ENCODE data around the gene OGA. TPM values are rescaled to one million over a fixed set of nuclear protein-coding genes. Genes with fewer than 3 reads are reported as not detected.

OGA gene
- total and polyA plus RNA-seq, 2 of the 8 experiments (the other 6 are each of a cell fraction or from before 2014, with no cell fraction given), result 31.2 to 107 TPM

DNA sequence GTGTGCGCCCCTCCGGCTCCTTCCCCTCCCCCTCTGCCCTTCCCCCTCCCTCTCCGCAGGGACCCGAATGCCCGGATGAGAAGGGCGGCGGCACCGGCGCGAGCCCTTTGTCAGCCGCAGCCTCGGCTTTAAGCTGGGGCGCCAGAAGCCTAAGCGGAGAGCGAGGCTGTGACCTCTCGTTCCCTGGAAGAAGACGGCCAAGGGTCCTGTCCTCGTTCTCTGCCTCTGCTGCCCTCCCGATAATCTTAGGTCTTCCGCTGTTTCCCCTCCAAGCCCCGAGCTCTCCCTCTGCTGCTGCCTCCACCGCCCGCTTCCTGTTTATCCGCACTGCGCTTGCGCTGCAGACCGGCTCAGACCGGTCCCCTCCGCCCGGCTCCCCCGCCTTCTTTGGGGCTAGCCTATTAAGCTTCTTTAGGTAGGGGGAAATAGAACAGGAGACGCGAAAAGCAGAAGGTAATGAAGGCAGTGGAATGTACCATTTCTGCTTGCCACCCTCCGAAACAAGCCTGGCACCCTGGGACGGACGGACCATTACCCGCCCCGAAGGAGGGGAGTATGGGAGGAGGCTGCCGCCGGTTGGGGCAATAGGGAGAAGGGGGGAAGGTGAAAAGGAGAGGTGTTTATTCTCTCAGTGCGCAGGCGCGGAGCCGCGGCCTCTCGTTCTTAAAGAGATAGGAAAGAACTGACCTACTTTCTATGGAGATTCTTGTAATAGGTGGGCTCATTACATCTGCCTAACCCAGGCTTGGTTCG is at the start of gene OGA (continued):
- TF ChIP-seq KDM5A (IDR thresholded peaks at IDR 0.05; ENCODE audit: low read length) (0 out of 2 replicates have a peak, but pooled peaks have one; percentile 13), RAD21 (IDR thresholded peaks at IDR 0.05 in 1 of 2, conservative IDR thresholded peaks at IDR 0.05 in 1 of 2; ENCODE audit: low read depth in 2 of 2, low read length in 2 of 2) (no peak), SP2 (IDR thresholded peaks at IDR 0.05; ENCODE audit: low read length) (no peak), RBBP5 (IDR thresholded peaks at IDR 0.05; ENCODE audit: borderline replicate concordance, low read depth, low read length) (no peak), CTCF (IDR thresholded peaks at IDR 0.05; ENCODE audit: control extremely low read depth in 1 of 3, insufficient read depth in 1 of 3, low read depth in 1 of 3, low read length in 3 of 3) (no peak), POU5F1 (IDR thresholded peaks at IDR 0.05; ENCODE audit: low read depth, low read length) (no peak), SIRT6 (IDR thresholded peaks at IDR 0.05; ENCODE audit: low read length) (no peak), BRCA1 (IDR thresholded peaks at IDR 0.05; ENCODE audit: low read depth, low read length) (peak; percentile 49; the same call in 1 of the 2 replicates), SIN3A (conservative IDR thresholded peaks at IDR 0.05 in 1 of 2, IDR thresholded peaks at IDR 0.05 in 1 of 2; ENCODE audit: low read depth in 1 of 2, low read length in 2 of 2) (peak in 1 of 2 experiments; percentile 18; a peak in 1 of 4 replicates), BCL11A (IDR thresholded peaks at IDR 0.05; ENCODE audit: low read depth in 2 of 2, low read length in 2 of 2) (no peak), SRF (IDR thresholded peaks at IDR 0.05; ENCODE audit: low read depth, low read length) (no peak), MAFK (IDR thresholded peaks at IDR 0.05; ENCODE audit: low read depth, low read length) (no peak), HDAC2 (IDR thresholded peaks at IDR 0.05; ENCODE audit: borderline replicate concordance in 1 of 2, low read depth in 2 of 2, low read length in 2 of 2) (no peak; a peak in 1 of 4 replicates), ASH2L (IDR thresholded peaks at IDR 0.05; ENCODE audit: low read length) (peak; percentile 2), EZH2 (IDR thresholded peaks at IDR 0.05; ENCODE audit: low read depth, low read length, severe bottlenecking) (no peak), BACH1 (IDR thresholded peaks at IDR 0.05; ENCODE audit: low read length) (no peak), CTBP2 (IDR thresholded peaks at IDR 0.05; ENCODE audit: borderline replicate concordance, insufficient read depth, insufficient read length, low read length) (no peak)
- TF ChIP-seq, protein P1, sequence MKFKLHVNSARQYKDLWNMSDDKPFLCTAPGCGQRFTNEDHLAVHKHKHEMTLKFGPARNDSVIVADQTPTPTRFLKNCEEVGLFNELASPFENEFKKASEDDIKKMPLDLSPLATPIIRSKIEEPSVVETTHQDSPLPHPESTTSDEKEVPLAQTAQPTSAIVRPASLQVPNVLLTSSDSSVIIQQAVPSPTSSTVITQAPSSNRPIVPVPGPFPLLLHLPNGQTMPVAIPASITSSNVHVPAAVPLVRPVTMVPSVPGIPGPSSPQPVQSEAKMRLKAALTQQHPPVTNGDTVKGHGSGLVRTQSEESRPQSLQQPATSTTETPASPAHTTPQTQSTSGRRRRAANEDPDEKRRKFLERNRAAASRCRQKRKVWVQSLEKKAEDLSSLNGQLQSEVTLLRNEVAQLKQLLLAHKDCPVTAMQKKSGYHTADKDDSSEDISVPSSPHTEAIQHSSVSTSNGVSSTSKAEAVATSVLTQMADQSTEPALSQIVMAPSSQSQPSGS (IDR thresholded peaks at IDR 0.05; ENCODE audit: low read length), result peak; percentile 85

All from H1 (cell line).